H9 (cell line): ENCODE measurements around the gene BEGAIN. TPM values are rescaled to one million over a fixed set of nuclear protein-coding genes. Genes with fewer than 3 reads are reported as not detected.

Experiments used
- DNase-seq: peaks from one replicate; pipeline ENCODE4 v3.0.0-alpha.2; 2017
- H2AFZ ChIP-seq: one replicate; pipeline ENCODE4 v1.6.1; 2013; ENCODE audit warnings: mild to moderate bottlenecking, low read length, control low read depth, moderate library complexity
- H2AK5ac ChIP-seq: 2 replicates; pipeline ENCODE4 v1.6.1; 2013; ENCODE audit warnings: low read length, control low read depth, mixed read lengths; ENCODE audit not compliant: insufficient read length
- H2BK120ac ChIP-seq: one replicate; pipeline ENCODE4 v1.6.1; 2013; ENCODE audit warnings: low read depth, mild to moderate bottlenecking, low read length, control low read depth, inconsistent platforms; ENCODE audit not compliant: poor library complexity, severe bottlenecking
- H2BK12ac ChIP-seq: 2 replicates; pipeline ENCODE4 v1.6.1; 2013; ENCODE audit warnings: low read length, control low read depth, mixed read lengths, low read depth; ENCODE audit not compliant: insufficient read length
- H2BK15ac ChIP-seq: 2 replicates; pipeline ENCODE4 v1.6.1; 2013; ENCODE audit warnings: low read depth, low read length, control low read depth
- H2BK20ac ChIP-seq: one replicate; pipeline ENCODE4 v1.6.1; 2013; ENCODE audit warnings: low read depth, mild to moderate bottlenecking, low read length, control low read depth, inconsistent platforms; ENCODE audit not compliant: poor library complexity, severe bottlenecking
- H2BK5ac ChIP-seq: 2 replicates; pipeline ENCODE4 v1.6.1; 2013; ENCODE audit warnings: low read length, control low read depth, mixed read lengths; ENCODE audit not compliant: insufficient read length
- H3K14ac ChIP-seq: 2 replicates; pipeline ENCODE4 v1.6.1; 2013; ENCODE audit warnings: low read length, control low read depth; ENCODE audit not compliant: insufficient read depth
- H3K18ac ChIP-seq: 2 replicates; pipeline ENCODE4 v1.6.1; 2013; ENCODE audit warnings: low read depth, mild to moderate bottlenecking, mixed read lengths, low read length, control low read depth; ENCODE audit not compliant: insufficient read length
- H3K23ac ChIP-seq: 2 replicates; pipeline ENCODE4 v1.6.1; 2013; ENCODE audit warnings: low read length, control low read depth, mixed read lengths, low read depth; ENCODE audit not compliant: insufficient read length
- H3K23me2 ChIP-seq: 2 replicates; pipeline ENCODE4 v1.6.1; 2013; ENCODE audit warnings: low read depth, mild to moderate bottlenecking, mixed read lengths, low read length, control low read depth; ENCODE audit not compliant: insufficient read length, poor library complexity, severe bottlenecking
- H3K27ac ChIP-seq: 2 replicates; pipeline ENCODE4 v1.5.1; 2013; ENCODE audit warnings: low read length, control low read depth, mixed read lengths, low read depth; ENCODE audit not compliant: insufficient read length
- H3K27me3 ChIP-seq: 2 replicates; pipeline ENCODE4 v1.6.1; 2013; ENCODE audit warnings: low read length, control low read depth, inconsistent platforms; ENCODE audit not compliant: insufficient read depth
- H3K4ac ChIP-seq: 2 replicates; pipeline ENCODE4 v1.6.1; 2013; ENCODE audit warnings: low read depth, mild to moderate bottlenecking, control low read depth, inconsistent platforms, low read length, moderate library complexity
- H3K4me1 ChIP-seq: 2 replicates; pipeline ENCODE4 v1.6.1; 2013; ENCODE audit warnings: low read length, control low read depth, inconsistent platforms; ENCODE audit not compliant: insufficient read depth
- H3K4me2 ChIP-seq: 2 replicates; pipeline ENCODE4 v1.6.1; 2013; ENCODE audit warnings: low read length, control low read depth, mixed read lengths; ENCODE audit not compliant: insufficient read length, insufficient read depth
- H3K56ac ChIP-seq: 2 replicates; pipeline ENCODE4 v1.6.1; 2013; ENCODE audit warnings: low read depth, mild to moderate bottlenecking, mixed read lengths, low read length, control low read depth; ENCODE audit not compliant: insufficient read length
- H3K79me1 ChIP-seq: 2 replicates; pipeline ENCODE4 v1.6.1; 2013; ENCODE audit warnings: low read depth, mild to moderate bottlenecking, moderate library complexity, low read length, control low read depth, inconsistent platforms; ENCODE audit not compliant: insufficient read depth, poor library complexity, severe bottlenecking
- H3K79me2 ChIP-seq: 2 replicates; pipeline ENCODE4 v1.6.1; 2013; ENCODE audit warnings: low read length, control low read depth, inconsistent platforms; ENCODE audit not compliant: insufficient read depth
- H3K9ac ChIP-seq: 2 replicates; pipeline ENCODE4 v1.6.1; 2013; ENCODE audit warnings: low read length, control low read depth, mixed read lengths; ENCODE audit not compliant: insufficient read length; ENCODE audit errors: extremely low read depth
- H3K9me3 ChIP-seq: one replicate; pipeline ENCODE4 v1.6.1; 2013; ENCODE audit warnings: low read depth, low read length, inconsistent platforms; ENCODE audit not compliant: control insufficient read depth
- H3T11ph ChIP-seq: one replicate; pipeline ENCODE4 v1.6.1; 2013; ENCODE audit warnings: mild to moderate bottlenecking, low read length, control low read depth, inconsistent platforms
- H4K20me1 ChIP-seq: one replicate; pipeline ENCODE4 v1.6.1; 2013; ENCODE audit not compliant: control insufficient read depth, insufficient read length, insufficient read depth
- H4K5ac ChIP-seq: 2 replicates; pipeline ENCODE4 v1.6.1; 2013; ENCODE audit warnings: low read depth, mild to moderate bottlenecking, mixed read lengths, low read length, control low read depth; ENCODE audit not compliant: insufficient read length
- H4K8ac ChIP-seq: replicated peaks from 2 replicates; pipeline ENCODE4 v1.6.1; 2013; ENCODE audit warnings: low read length, control low read depth, mixed read lengths, low read depth; ENCODE audit not compliant: insufficient read length
- H4K91ac ChIP-seq: 2 replicates; pipeline ENCODE4 v1.6.1; 2013; ENCODE audit warnings: low read depth, mild to moderate bottlenecking, moderate library complexity, mixed read lengths, low read length, control low read depth; ENCODE audit not compliant: insufficient read length
- H3K27ac Mint-ChIP-seq, 3 experiments: 2 replicates in 2 of 3; 3 replicates in 1 of 3; pipeline ENCODE4 v1.8.0; 2020 to 2021; ENCODE audit warnings: mixed read lengths in 3 of 3, mild to moderate bottlenecking in 1 of 3, moderate library complexity in 1 of 3
- H3K27me3 Mint-ChIP-seq: 2 replicates; pipeline ENCODE4 v1.8.0; 2021; ENCODE audit warnings: low read depth, mild to moderate bottlenecking, moderate library complexity, mixed read lengths
- H3K36me3 Mint-ChIP-seq, 3 experiments: 2 replicates in 2 of 3; 3 replicates in 1 of 3; pipeline ENCODE4 v1.8.0; 2020 to 2021; ENCODE audit warnings: low read depth in 3 of 3, mixed read lengths in 3 of 3; ENCODE audit not compliant: insufficient read depth in 1 of 3
- H3K4me1 Mint-ChIP-seq, 2 experiments: 2 replicates each; pipeline ENCODE4 v1.8.0; 2020; ENCODE audit warnings: mixed read lengths in 2 of 2
- H3K4me3 Mint-ChIP-seq, 2 experiments: 2 replicates in 1 of 2; 3 replicates in 1 of 2; pipeline ENCODE4 v1.8.0; 2020 to 2021; ENCODE audit warnings: mild to moderate bottlenecking in 2 of 2, mixed read lengths in 2 of 2, moderate library complexity in 1 of 2
- H3K9me3 Mint-ChIP-seq, 2 experiments: 2 replicates in 1 of 2; 3 replicates in 1 of 2; pipeline ENCODE4 v1.8.0; 2020; ENCODE audit warnings: mild to moderate bottlenecking in 2 of 2, mixed read lengths in 2 of 2, moderate library complexity in 1 of 2
- WGBS: extraction: QIAGEN DNeasy Blood & Tissue Kit; methylation state at CpG from one replicate; pipeline ENCODE4 v1.1.7; 2013; ENCODE audit warnings: missing lambda C conversion rate, low lambda C conversion rate, mixed read lengths; ENCODE audit not compliant: insufficient read length; ENCODE audit errors: extremely low coverage; 5-methylcytosine and 5-hydroxymethylcytosine counted together
- total RNA-seq: library from RNA; stranded (reverse); gene quantifications from 2 replicates; pipeline ENCODE4 v1.2.1, GENCODE V29; 2021
- TF ChIP-seq, protein P1 (sequence below): fragments of 200-600 bp; sonication (generic); conservative IDR thresholded peaks from 3 replicates; pipeline ENCODE4 v1.8.0; 2021; ENCODE audit warnings: antibody characterized with exemption, mild to moderate bottlenecking

BEGAIN gene
- total RNA-seq, 1 experiment from 2014 or later = 2.6 TPM

GRCh38 chr14:100541621-100542560 is 45.3 kb downstream of the BEGAIN start:
- WGBS = no CpG with 5 or more reads among the region's 24 CpGs
- peak overlapping the region in 1 of 3 experiments; percentile 31; a peak in 3 of 7 replicates for H3K27ac Mint-ChIP-seq

More at GRCh38 chr14:100541621-100542560, 45.3 kb downstream of the BEGAIN start:
- no peaks in the 10 kb centered on the region; a peak in 1 of 5 replicates for H3K9me3 Mint-ChIP-seq
- H3K9me3 ChIP-seq = no peaks in the 10 kb centered on the region
- no peak overlapping the region for H4K5ac ChIP-seq
- H2BK15ac ChIP-seq = no peak overlapping the region
- H2BK5ac ChIP-seq = no peak overlapping the region
- no peak overlapping the region for H2AFZ ChIP-seq
- no peak overlapping the region for H3K27ac ChIP-seq
- H3K56ac ChIP-seq = no peak overlapping the region
- no peaks in the 10 kb centered on the region; the same call in 1 of the 2 replicates for H3K27me3 Mint-ChIP-seq
- H3K14ac ChIP-seq = no peak overlapping the region
- H2BK12ac ChIP-seq = no peak overlapping the region
- H3T11ph ChIP-seq = no peak overlapping the region
- no peak overlapping the region for H2AK5ac ChIP-seq
- H3K4me1 ChIP-seq = peaks cover 3% of the 10 kb centered on the region; the same call in 1 of the 2 replicates
- H3K18ac ChIP-seq = no peak overlapping the region
- H2BK20ac ChIP-seq = no peak overlapping the region
- H3K23ac ChIP-seq = no peak overlapping the region
- no peak overlapping the region for H2BK120ac ChIP-seq
- H3K4me1 Mint-ChIP-seq = peaks cover 8 to 19% of the 10 kb centered on the region in 2 experiments
- H3K79me2 ChIP-seq = no peaks in the 10 kb centered on the region
- H3K4ac ChIP-seq = no peak overlapping the region
- no peaks in the 10 kb centered on the region for H3K27me3 ChIP-seq
- no peak overlapping the region for H3K4me2 ChIP-seq
- TF ChIP-seq, protein P1, sequence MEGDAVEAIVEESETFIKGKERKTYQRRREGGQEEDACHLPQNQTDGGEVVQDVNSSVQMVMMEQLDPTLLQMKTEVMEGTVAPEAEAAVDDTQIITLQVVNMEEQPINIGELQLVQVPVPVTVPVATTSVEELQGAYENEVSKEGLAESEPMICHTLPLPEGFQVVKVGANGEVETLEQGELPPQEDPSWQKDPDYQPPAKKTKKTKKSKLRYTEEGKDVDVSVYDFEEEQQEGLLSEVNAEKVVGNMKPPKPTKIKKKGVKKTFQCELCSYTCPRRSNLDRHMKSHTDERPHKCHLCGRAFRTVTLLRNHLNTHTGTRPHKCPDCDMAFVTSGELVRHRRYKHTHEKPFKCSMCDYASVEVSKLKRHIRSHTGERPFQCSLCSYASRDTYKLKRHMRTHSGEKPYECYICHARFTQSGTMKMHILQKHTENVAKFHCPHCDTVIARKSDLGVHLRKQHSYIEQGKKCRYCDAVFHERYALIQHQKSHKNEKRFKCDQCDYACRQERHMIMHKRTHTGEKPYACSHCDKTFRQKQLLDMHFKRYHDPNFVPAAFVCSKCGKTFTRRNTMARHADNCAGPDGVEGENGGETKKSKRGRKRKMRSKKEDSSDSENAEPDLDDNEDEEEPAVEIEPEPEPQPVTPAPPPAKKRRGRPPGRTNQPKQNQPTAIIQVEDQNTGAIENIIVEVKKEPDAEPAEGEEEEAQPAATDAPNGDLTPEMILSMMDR = no peak
- H3K4me3 Mint-ChIP-seq = no peak overlapping the region
- H3K23me2 ChIP-seq = no peaks in the 10 kb centered on the region
- no peak overlapping the region for H3K9ac ChIP-seq
- no peak for DNase-seq
- no peaks in the 10 kb centered on the region for H4K20me1 ChIP-seq
- H4K8ac ChIP-seq = no peak overlapping the region
- H3K36me3 Mint-ChIP-seq = no peaks in the 10 kb centered on the region
- H4K91ac ChIP-seq = no peak overlapping the region
- H3K79me1 ChIP-seq = no peaks in the 10 kb centered on the region
